ENCODE measurements around the gene SLC16A12. TPM values are rescaled to one million over a fixed set of nuclear protein-coding genes. Genes with fewer than 3 reads are reported as not detected.

SLC16A12 gene
- total RNA-seq, 1 experiment from 2014 or later = 0.77 TPM

GRCh38 chr10:89476150-89476549, 59.2 kb downstream of the SLC16A12 start:
- H2BK15ac ChIP-seq (ENCODE audit: low read depth, low read length) = no peak overlapping the region
- H3K23ac ChIP-seq (ENCODE audit: insufficient read length, low read depth, low read length) = no peak overlapping the region
- no peaks in the 10 kb centered on the region for H3K79me2 ChIP-seq (ENCODE audit: insufficient read depth, low read length)
- no peak overlapping the region for H2BK120ac ChIP-seq (ENCODE audit: low read depth, low read length, poor library complexity, severe bottlenecking)
- no peaks in the 10 kb centered on the region for H3K23me2 ChIP-seq (ENCODE audit: insufficient read length, low read depth, low read length, poor library complexity, severe bottlenecking)
- H3K4me1 ChIP-seq (ENCODE audit: insufficient read depth, low read length) = peaks cover 2% of the 10 kb centered on the region; the same call in 1 of the 2 replicates
- no peak overlapping the region for H3K4ac ChIP-seq (ENCODE audit: low read depth, low read length)
- H3T11ph ChIP-seq (ENCODE audit: low read length) = no peak overlapping the region
- H3K27ac ChIP-seq (ENCODE audit: insufficient read length, low read depth, low read length) = no peak overlapping the region
- no peak overlapping the region for H2BK5ac ChIP-seq (ENCODE audit: insufficient read length, low read length)
- H3K27me3 ChIP-seq (ENCODE audit: insufficient read depth, low read length) = no peaks in the 10 kb centered on the region
- Mint-ChIP-seq H3K27ac (no peak overlapping the region), H3K36me3 (ENCODE audit: insufficient read depth in 1 of 3, low read depth in 3 of 3) (no peaks in the 10 kb centered on the region), H3K9me3 (no peaks in the 10 kb centered on the region), H3K4me3 (no peak overlapping the region), H3K27me3 (ENCODE audit: low read depth) (no peaks in the 10 kb centered on the region), H3K4me1 (peaks cover 31 to 34% of the 10 kb centered on the region in 2 experiments)
- H2AK5ac ChIP-seq (ENCODE audit: insufficient read length, low read length) = no peak overlapping the region
- H2BK20ac ChIP-seq (ENCODE audit: low read depth, low read length, poor library complexity, severe bottlenecking) = no peak overlapping the region
- no peaks in the 10 kb centered on the region for H3K79me1 ChIP-seq (ENCODE audit: insufficient read depth, low read depth, low read length, poor library complexity, severe bottlenecking)
- no peak overlapping the region for H3K18ac ChIP-seq (ENCODE audit: insufficient read length, low read depth, low read length)
- no peaks in the 10 kb centered on the region for H4K20me1 ChIP-seq (ENCODE audit: control insufficient read depth, insufficient read depth, insufficient read length)
- no peak overlapping the region for H2AFZ ChIP-seq (ENCODE audit: low read length)
- H3K14ac ChIP-seq (ENCODE audit: insufficient read depth, low read length) = no peak overlapping the region
- H3K4me2 ChIP-seq (ENCODE audit: insufficient read depth, insufficient read length, low read length) = no peak overlapping the region
- no peak overlapping the region for H4K5ac ChIP-seq (ENCODE audit: insufficient read length, low read depth, low read length)
- no peaks in the 10 kb centered on the region for H3K9me3 ChIP-seq (ENCODE audit: control insufficient read depth, low read depth, low read length)
- no peak overlapping the region for H4K91ac ChIP-seq (ENCODE audit: insufficient read length, low read depth, low read length)
- DNase-seq = no peak
- TF ChIP-seq, protein P1, sequence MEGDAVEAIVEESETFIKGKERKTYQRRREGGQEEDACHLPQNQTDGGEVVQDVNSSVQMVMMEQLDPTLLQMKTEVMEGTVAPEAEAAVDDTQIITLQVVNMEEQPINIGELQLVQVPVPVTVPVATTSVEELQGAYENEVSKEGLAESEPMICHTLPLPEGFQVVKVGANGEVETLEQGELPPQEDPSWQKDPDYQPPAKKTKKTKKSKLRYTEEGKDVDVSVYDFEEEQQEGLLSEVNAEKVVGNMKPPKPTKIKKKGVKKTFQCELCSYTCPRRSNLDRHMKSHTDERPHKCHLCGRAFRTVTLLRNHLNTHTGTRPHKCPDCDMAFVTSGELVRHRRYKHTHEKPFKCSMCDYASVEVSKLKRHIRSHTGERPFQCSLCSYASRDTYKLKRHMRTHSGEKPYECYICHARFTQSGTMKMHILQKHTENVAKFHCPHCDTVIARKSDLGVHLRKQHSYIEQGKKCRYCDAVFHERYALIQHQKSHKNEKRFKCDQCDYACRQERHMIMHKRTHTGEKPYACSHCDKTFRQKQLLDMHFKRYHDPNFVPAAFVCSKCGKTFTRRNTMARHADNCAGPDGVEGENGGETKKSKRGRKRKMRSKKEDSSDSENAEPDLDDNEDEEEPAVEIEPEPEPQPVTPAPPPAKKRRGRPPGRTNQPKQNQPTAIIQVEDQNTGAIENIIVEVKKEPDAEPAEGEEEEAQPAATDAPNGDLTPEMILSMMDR (conservative IDR thresholded peaks at IDR 0.05) = no peak
- H4K8ac ChIP-seq (replicated peaks; ENCODE audit: insufficient read length, low read depth, low read length) = no peak overlapping the region
- no peak overlapping the region for H2BK12ac ChIP-seq (ENCODE audit: insufficient read length, low read depth, low read length)
- no peak overlapping the region for H3K56ac ChIP-seq (ENCODE audit: insufficient read length, low read depth, low read length)
- no CpG with 5 or more reads among the region's 6 CpGs for WGBS (ENCODE audit: extremely low coverage, insufficient read length, low lambda C conversion rate)
- H3K9ac ChIP-seq (ENCODE audit: extremely low read depth, insufficient read length, low read length) = no peak overlapping the region

All from H9 (cell line).